Mucosa of rectum (tissue), 2 donors: ENCODE data around the gene ATP6V0E1.
"Not testable (repeated sequence)": the region's sequence is repeated elsewhere in the genome, so short reads cannot be mapped to it uniquely, and the experiment has no call there.

Source experiments
- H3K27ac ChIP-seq, 2 donors: one replicate each; pipeline ENCODE4 v1.7.0; 2013; ENCODE audit warnings: inconsistent platforms in 2 of 2, low read depth in 2 of 2, low read length in 2 of 2
- H3K27me3 ChIP-seq, 2 donors: one replicate each; pipeline ENCODE4 v1.7.0; 2013; ENCODE audit warnings: low read length in 2 of 2; ENCODE audit not compliant: control insufficient read depth in 2 of 2, insufficient read depth in 2 of 2
- H3K36me3 ChIP-seq, 2 donors: one replicate each; pipeline ENCODE4 v1.7.0; 2013; ENCODE audit warnings: low read length in 2 of 2; ENCODE audit not compliant: control insufficient read depth in 2 of 2, insufficient read depth in 2 of 2
- H3K4me1 ChIP-seq, 2 donors: one replicate each; pipeline ENCODE4 v1.7.0; 2013; ENCODE audit warnings: low read length in 2 of 2, mild to moderate bottlenecking in 1 of 2; ENCODE audit not compliant: control insufficient read depth in 2 of 2, insufficient read depth in 2 of 2
- H3K4me3 ChIP-seq, 2 donors: one replicate each; pipeline ENCODE4 v1.7.0; 2013; ENCODE audit warnings: low read length in 2 of 2
- H3K9ac ChIP-seq, 2 donors: one replicate each; pipeline ENCODE4 v1.7.0; 2013; ENCODE audit warnings: low read length in 2 of 2, low read depth in 1 of 2, mild to moderate bottlenecking in 1 of 2
- H3K9me3 ChIP-seq, 2 donors: one replicate each; pipeline ENCODE4 v1.7.0; 2013; ENCODE audit warnings: low read length in 2 of 2; ENCODE audit not compliant: control insufficient read depth in 2 of 2
- donor health status: healthy.
- donor health status: Normal muscosa, but diverticular disease.

The ATP6V0E1 gene

DNA sequence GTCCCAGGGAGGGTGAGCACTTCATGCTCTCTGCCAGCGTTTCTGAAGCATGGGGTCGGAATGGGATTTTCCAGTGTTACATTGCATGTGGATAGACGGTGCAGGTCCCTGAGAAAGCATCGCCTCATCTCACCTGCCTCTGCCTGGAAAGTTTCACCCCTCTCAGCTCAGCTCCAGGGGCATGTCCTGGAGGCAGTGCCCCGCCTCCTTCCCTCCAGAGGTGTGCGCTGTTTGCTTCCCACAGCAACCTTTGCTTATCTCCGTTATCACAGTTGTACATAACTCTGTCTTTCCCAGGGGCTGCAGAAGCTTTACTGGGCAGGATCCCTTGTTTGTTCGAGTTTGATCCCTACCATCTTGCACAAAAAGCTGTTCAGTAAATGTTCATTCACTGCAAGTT is 61.9 kb downstream of the ATP6V0E1 start:
- H3K27me3 ChIP-seq = no peaks in the 10 kb centered on the region
- H3K36me3 ChIP-seq = no peaks in the 10 kb centered on the region
- H3K9me3 ChIP-seq = no peaks in the 10 kb centered on the region
- no peak overlapping the region for H3K9ac ChIP-seq
- no peak overlapping the region for H3K27ac ChIP-seq
- no peaks in the 10 kb centered on the region for H3K4me1 ChIP-seq
- no peak overlapping the region for H3K4me3 ChIP-seq

DNA sequence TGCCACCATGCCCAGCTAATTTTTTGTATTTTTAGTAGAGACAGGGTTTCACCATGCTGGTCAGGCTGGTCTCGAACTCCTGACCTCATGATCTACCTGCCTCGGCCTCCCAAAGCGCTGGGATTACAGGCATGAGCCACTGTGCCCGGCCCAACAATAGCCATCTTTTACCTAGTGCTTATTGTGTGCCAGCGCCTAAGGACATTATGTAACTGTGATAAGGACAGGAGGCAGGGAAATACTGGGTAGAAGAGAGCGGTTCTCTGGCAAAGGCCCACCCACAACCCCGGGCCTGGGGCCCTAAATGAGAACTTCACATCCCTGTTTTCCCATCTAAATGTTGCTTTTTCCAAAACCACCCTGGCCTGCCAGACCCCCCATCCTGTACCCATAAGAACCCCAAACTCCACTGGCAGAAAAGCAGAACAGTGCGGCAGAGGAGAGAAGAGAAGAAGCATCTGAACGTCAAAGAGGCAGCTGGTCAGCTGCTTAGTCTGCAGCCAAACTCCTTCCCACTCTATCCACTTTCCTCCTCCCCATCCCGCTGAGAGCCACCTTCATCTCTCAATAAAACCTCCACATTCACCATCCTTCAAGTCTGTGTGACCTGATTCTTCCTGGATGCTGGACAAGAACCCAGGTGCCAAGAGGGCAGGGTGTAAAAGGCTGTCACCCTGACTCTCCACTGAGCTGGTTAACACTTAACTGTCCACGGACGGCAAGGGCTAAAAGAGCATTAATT is 63.7 kb downstream of the ATP6V0E1 start:
- H3K9ac ChIP-seq, H3K4me1 ChIP-seq, H3K27ac ChIP-seq, H3K9me3 ChIP-seq, H3K4me3 ChIP-seq, H3K36me3 ChIP-seq, H3K27me3 ChIP-seq: not testable (repeated sequence)

DNA sequence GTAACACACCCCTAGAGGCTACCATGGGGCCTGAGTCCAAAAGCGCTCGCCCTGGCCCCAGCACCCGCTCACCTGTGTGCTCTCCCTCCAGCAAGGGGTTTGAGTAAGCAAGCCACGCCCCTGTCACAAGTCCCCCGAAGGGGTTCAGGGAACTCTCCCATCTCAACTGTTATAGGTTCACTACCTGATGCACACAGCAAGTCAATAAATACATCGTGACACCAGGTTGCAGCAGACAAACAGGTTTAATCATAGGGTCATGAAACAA is 64.2 kb downstream of the ATP6V0E1 start:
- no peaks in the 10 kb centered on the region for H3K4me1 ChIP-seq
- no peak overlapping the region for H3K9ac ChIP-seq

GRCh38 chr5:173050791-173051190 is 67.2 kb downstream of the ATP6V0E1 start:
- Histone ChIP-seq H3K27me3 (no peaks in the 10 kb centered on the region), H3K36me3 (no peaks in the 10 kb centered on the region), H3K9ac (no peak overlapping the region), H3K27ac (no peak overlapping the region), H3K4me1 (peaks cover 0 to 7% of the 10 kb centered on the region in 2 donors), H3K9me3 (no peaks in the 10 kb centered on the region), H3K4me3 (no peak overlapping the region)

More for the DNA sequence above, 64.2 kb downstream of the ATP6V0E1 start:
- no peaks in the 10 kb centered on the region for H3K9me3 ChIP-seq
- no peaks in the 10 kb centered on the region for H3K27me3 ChIP-seq
- H3K36me3 ChIP-seq = no peaks in the 10 kb centered on the region
- no peak overlapping the region for H3K27ac ChIP-seq
- H3K4me3 ChIP-seq = no peak overlapping the region

DNA sequence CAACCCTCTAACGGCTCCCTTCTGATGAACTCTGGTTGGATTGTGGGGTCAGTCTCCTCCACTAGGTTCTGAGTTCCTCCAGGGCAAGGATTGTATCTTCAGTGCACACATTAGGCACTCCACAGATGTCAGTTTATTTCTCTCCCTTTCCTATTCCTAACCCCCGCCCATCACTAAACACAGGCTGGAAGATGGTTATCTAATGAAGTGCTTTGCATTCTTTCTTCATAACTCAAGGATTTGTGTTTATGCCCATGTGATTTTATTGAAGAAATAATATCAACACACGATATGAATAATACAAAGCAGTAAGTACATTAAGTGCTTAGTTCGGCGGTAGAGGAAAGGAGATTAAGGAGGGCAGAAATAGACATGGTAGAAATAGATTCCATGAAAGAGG is 68.2 kb downstream of the ATP6V0E1 start:
- Histone ChIP-seq H3K9me3 (no peaks in the 10 kb centered on the region), H3K27me3 (no peaks in the 10 kb centered on the region), H3K4me3 (no peak overlapping the region), H3K9ac (no peak overlapping the region), H3K27ac (no peak overlapping the region), H3K4me1 (peaks cover 0 to 7% of the 10 kb centered on the region in 2 donors), H3K36me3 (no peaks in the 10 kb centered on the region)

GRCh38 chr5:173053041-173053440 is 69.5 kb downstream of the ATP6V0E1 start:
- H3K4me3 ChIP-seq = no peak overlapping the region
- H3K9me3 ChIP-seq = no peaks in the 10 kb centered on the region
- no peak overlapping the region for H3K27ac ChIP-seq
- H3K36me3 ChIP-seq = no peaks in the 10 kb centered on the region
- no peak overlapping the region for H3K9ac ChIP-seq
- H3K4me1 ChIP-seq = peaks cover 3 to 13% of the 10 kb centered on the region in 2 donors
- no peaks in the 10 kb centered on the region for H3K27me3 ChIP-seq

DNA sequence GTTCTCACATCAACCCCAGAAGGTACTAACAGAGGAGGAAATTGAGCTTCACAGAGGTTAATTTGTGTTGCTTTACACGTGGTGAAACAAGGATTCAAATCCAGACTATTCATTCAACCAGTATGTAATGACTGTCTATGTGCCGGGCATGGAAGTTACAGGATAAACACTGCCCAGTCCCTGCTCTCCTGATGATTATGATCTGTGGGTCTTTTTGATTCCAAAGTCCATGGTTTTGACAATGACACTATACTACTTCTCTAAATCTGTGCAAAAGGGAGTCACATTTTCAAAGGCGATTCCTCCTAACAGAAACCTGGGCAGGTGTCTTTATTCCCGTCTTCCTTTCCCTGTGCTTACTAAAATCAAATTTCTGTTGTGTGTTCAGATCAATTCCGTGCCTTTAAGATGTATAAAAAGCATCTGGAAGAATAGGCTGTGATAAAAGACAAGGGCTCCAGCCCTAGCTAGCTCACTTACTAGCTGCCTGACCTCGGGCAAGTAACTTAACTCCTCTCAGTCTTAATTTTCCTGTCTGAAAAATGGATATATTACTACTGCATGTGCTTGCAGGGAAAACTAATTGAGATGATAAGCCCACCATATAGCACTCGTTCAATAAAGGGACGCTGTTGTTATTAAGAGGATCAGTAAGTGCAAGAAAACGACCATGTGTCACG is 71.6 kb downstream of the ATP6V0E1 start:
- H3K36me3 ChIP-seq = no peaks in the 10 kb centered on the region
- H3K4me1 ChIP-seq = peaks cover 5 to 15% of the 10 kb centered on the region in 2 donors
- H3K4me3 ChIP-seq = peak overlapping the region; percentile 93 to 99
- H3K27me3 ChIP-seq = no peaks in the 10 kb centered on the region
- peak overlapping the region; percentile 27 to 42 for H3K9ac ChIP-seq
- peak overlapping the region in 1 of 2 donors; percentile 97 for H3K27ac ChIP-seq
- no peaks in the 10 kb centered on the region for H3K9me3 ChIP-seq

- no peaks in the 10 kb centered on the region for H3K36me3 ChIP-seq
- peak overlapping the region in 1 of 2 donors; percentile 97 for H3K27ac ChIP-seq
- H3K4me1 ChIP-seq = peaks cover 5 to 15% of the 10 kb centered on the region in 2 donors
- H3K9me3 ChIP-seq = no peaks in the 10 kb centered on the region
- peak overlapping the region; percentile 27 to 42 for H3K9ac ChIP-seq
- H3K27me3 ChIP-seq = no peaks in the 10 kb centered on the region
- H3K4me3 ChIP-seq = peak overlapping the region; percentile 93 to 99
Measured at GRCh38 chr5:173055722-173055982, 72.1 kb downstream of the ATP6V0E1 start.

- H3K27ac ChIP-seq = peak within 1 kb of the TSS; percentile 97 to 98
- peak within 1 kb of the TSS; percentile 93 to 99 for H3K4me3 ChIP-seq
- H3K36me3 ChIP-seq = no peaks in the 10 kb centered on the region
Measured at GRCh38 chr5:173055983-173056782, 72.6 kb downstream of the ATP6V0E1 start, which contains the start of gene CREBRF. Gene CREBRF, plus strand, starts transcription at chr5:173056352. Its CDS starts 24,424 bp downstream, at chr5:173080776.

DNA sequence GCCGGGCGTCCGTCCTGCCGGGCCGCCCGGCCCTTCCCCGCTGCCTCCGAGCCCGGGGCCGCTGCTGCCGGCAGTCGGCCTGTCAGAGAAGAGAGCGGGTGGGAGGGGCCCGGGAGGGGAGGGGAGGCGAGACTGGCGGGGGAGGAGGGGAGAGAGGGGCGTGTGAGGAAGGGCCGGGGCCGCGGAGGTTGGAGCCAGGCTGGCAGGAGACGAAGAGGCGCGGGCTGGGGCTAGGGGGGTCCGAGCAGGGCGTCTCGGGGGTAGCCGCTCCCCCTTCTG is 73.2 kb downstream of the ATP6V0E1 start:
- Histone ChIP-seq H3K9me3 (no peaks in the 10 kb centered on the region), H3K36me3 (no peaks in the 10 kb centered on the region), H3K27ac (peak overlapping the region; percentile 97 to 98), H3K4me3 (peak overlapping the region; percentile 93 to 99), H3K4me1 (peaks cover 5 to 15% of the 10 kb centered on the region in 2 donors), H3K9ac (peak overlapping the region; percentile 56 to 78), H3K27me3 (no peaks in the 10 kb centered on the region)

More at GRCh38 chr5:173055983-173056782, 72.6 kb downstream of the ATP6V0E1 start, which contains the start of gene CREBRF:
- Histone ChIP-seq H3K4me1 (peaks cover 5 to 15% of the 10 kb centered on the region in 2 donors), H3K27me3 (no peaks in the 10 kb centered on the region), H3K9ac (peak within 1 kb of the TSS; percentile 78 to 93), H3K9me3 (no peaks in the 10 kb centered on the region)
